ENCODE results near the gene FITM1. TPM values are rescaled to one million over a fixed set of nuclear protein-coding genes. Genes with fewer than 3 reads are reported as not detected.
A peak's percentile ranks its signal among the peaks of the same experiment; 100 is the strongest.

FITM1 gene
- polyA plus RNA-seq, 1 donor: 1.1 TPM

- no peak for DNase-seq
Observed at GRCh38 chr14:24117179-24117578, 13.3 kb upstream of the FITM1 start.

- no peak for DNase-seq
Observed at GRCh38 chr14:24119691-24120090, 10.8 kb upstream of the FITM1 start.

GRCh38 chr14:24121210-24121609, 9.2 kb upstream of the FITM1 start:
- no peak for DNase-seq

GRCh38 chr14:24122416-24122815, 8.0 kb upstream of the FITM1 start:
- DNase-seq: no peak

GRCh38 chr14:24122898-24123297, 7.6 kb upstream of the FITM1 start:
- no peak for DNase-seq

- no peak for DNase-seq
Observed at GRCh38 chr14:24123424-24124417, 6.7 kb upstream of the FITM1 start.

GRCh38 chr14:24126939-24127338, 3.5 kb upstream of the FITM1 start:
- no peak for DNase-seq

GRCh38 chr14:24127673-24128072, 2.8 kb upstream of the FITM1 start:
- no peak for DNase-seq

GRCh38 chr14:24129410-24129998, 955 bp upstream of the FITM1 start:
- no peak for DNase-seq

GRCh38 chr14:24130717-24131548, 474 bp downstream of the FITM1 start:
- DNase-seq: no peak

- no peak for DNase-seq
Observed at GRCh38 chr14:24131549-24131966, 1.1 kb downstream of the FITM1 start.

- no peak for DNase-seq
Observed at GRCh38 chr14:24132061-24132685, 1.7 kb downstream of the FITM1 start.

GRCh38 chr14:24132976-24133375, 2.5 kb downstream of the FITM1 start:
- DNase-seq: no peak

- no peak for DNase-seq
Observed at GRCh38 chr14:24133735-24134134, 3.3 kb downstream of the FITM1 start.

GRCh38 chr14:24135584-24135833, 5.0 kb downstream of the FITM1 start:
- DNase-seq: no peak

GRCh38 chr14:24135834-24136683, 5.6 kb downstream of the FITM1 start, which contains the start of gene PSME1:
Gene PSME1, plus strand, starts transcription at chr14:24136194. Its CDS starts 69 bp downstream, at chr14:24136263.
- peak; percentile 89 for DNase-seq

GRCh38 chr14:24136684-24137528, 6.4 kb downstream of the FITM1 start:
- DNase-seq: no peak

GRCh38 chr14:24137529-24138395, 7.3 kb downstream of the FITM1 start:
- no peak for DNase-seq

All from left kidney (tissue), 2 donors.